Measurements from ENCODE around the gene NREP. TPM values are rescaled to one million over a fixed set of nuclear protein-coding genes. Genes with fewer than 3 reads are reported as not detected.

The NREP gene
- polyA plus RNA-seq, 3 donors, result 16.6 to 23.6 (median 17.1) TPM

- DNase-seq, result no peak
- no peak overlapping the region for H2AFZ ChIP-seq (ENCODE audit: insufficient read depth, low read depth, low read length, poor library complexity, severe bottlenecking)
- Mint-ChIP-seq H3K36me3 (peaks cover 32 to 42% of the 10 kb centered on the region in 2 donors), H3K4me1 (no peaks in the 10 kb centered on the region), H3K27ac (no peak overlapping the region), H3K27me3 (ENCODE audit: low read depth in 3 of 3) (peaks cover 0 to 1% (median 0%) of the 10 kb centered on the region in 3 donors), H3K9me3 (peaks cover 0 to 1% (median 0%) of the 10 kb centered on the region in 7 donors), H3K4me3 (no peak overlapping the region)
- peaks cover under 1 to 17% of the 10 kb centered on the region in 2 donors for H3K36me3 ChIP-seq (replicated peaks in 1 of 2; ENCODE audit: control insufficient read depth in 1 of 2, insufficient read depth in 2 of 2, low read length in 2 of 2)
- intact Hi-C loops (cut with micrococcal nuclease), result no loop called here
- H4K20me1 ChIP-seq (ENCODE audit: insufficient read depth, low read length), result no peaks in the 10 kb centered on the region
- 100% methylated on average over 1 of the region's 3 CpGs for WGBS (ENCODE audit: insufficient coverage)
- no peak overlapping the region for H3K4me2 ChIP-seq (replicated peaks; ENCODE audit: extremely low read depth, low read length, poor library complexity, severe bottlenecking)
- H3K9ac ChIP-seq (ENCODE audit: insufficient read depth, low read length, poor library complexity, severe bottlenecking), result no peak overlapping the region
- H3K4me1 ChIP-seq (ENCODE audit: control insufficient read depth in 1 of 2, insufficient read depth in 2 of 2, low read length in 2 of 2), result no peaks in the 10 kb centered on the region
- no peaks in the 10 kb centered on the region for H3K79me2 ChIP-seq (ENCODE audit: insufficient read depth, low read length)
- H3K9me3 ChIP-seq (replicated peaks in 1 of 2; ENCODE audit: control insufficient read depth in 1 of 2, insufficient read depth in 1 of 2, low read length in 2 of 2), result no peaks in the 10 kb centered on the region
- TF ChIP-seq, protein P1, sequence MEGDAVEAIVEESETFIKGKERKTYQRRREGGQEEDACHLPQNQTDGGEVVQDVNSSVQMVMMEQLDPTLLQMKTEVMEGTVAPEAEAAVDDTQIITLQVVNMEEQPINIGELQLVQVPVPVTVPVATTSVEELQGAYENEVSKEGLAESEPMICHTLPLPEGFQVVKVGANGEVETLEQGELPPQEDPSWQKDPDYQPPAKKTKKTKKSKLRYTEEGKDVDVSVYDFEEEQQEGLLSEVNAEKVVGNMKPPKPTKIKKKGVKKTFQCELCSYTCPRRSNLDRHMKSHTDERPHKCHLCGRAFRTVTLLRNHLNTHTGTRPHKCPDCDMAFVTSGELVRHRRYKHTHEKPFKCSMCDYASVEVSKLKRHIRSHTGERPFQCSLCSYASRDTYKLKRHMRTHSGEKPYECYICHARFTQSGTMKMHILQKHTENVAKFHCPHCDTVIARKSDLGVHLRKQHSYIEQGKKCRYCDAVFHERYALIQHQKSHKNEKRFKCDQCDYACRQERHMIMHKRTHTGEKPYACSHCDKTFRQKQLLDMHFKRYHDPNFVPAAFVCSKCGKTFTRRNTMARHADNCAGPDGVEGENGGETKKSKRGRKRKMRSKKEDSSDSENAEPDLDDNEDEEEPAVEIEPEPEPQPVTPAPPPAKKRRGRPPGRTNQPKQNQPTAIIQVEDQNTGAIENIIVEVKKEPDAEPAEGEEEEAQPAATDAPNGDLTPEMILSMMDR (IDR thresholded peaks at IDR 0.05), result no peak
- no peak overlapping the region for H3K27ac ChIP-seq (ENCODE audit: low read depth in 1 of 2, low read length in 2 of 2)
- H3K4me3 ChIP-seq (replicated peaks in 1 of 3; ENCODE audit: low read depth in 2 of 3, low read length in 3 of 3), result no peak overlapping the region
- H3K27me3 ChIP-seq (ENCODE audit: control insufficient read depth in 2 of 2, insufficient read depth in 2 of 2, low read length in 2 of 2), result no peaks in the 10 kb centered on the region
Observed at GRCh38 chr5:111728941-111729340, 28.1 kb downstream of the NREP start.

GRCh38 chr5:111726986-111727385, 30.0 kb downstream of the NREP start:
- H3K9me3 ChIP-seq (replicated peaks in 1 of 2; ENCODE audit: control insufficient read depth in 1 of 2, insufficient read depth in 1 of 2, low read length in 2 of 2), result no peaks in the 10 kb centered on the region
- Mint-ChIP-seq H3K4me1 (no peaks in the 10 kb centered on the region), H3K27me3 (ENCODE audit: low read depth in 3 of 3) (peaks cover 0 to 1% (median 0%) of the 10 kb centered on the region in 3 donors), H3K27ac (no peak overlapping the region), H3K36me3 (peaks cover 23 to 31% of the 10 kb centered on the region in 2 donors), H3K4me3 (no peak overlapping the region), H3K9me3 (peaks cover 0 to 1% (median 0%) of the 10 kb centered on the region in 7 donors)
- H3K4me1 ChIP-seq (ENCODE audit: control insufficient read depth in 1 of 2, insufficient read depth in 2 of 2, low read length in 2 of 2), result no peaks in the 10 kb centered on the region
- no peak overlapping the region for H3K9ac ChIP-seq (ENCODE audit: insufficient read depth, low read length, poor library complexity, severe bottlenecking)
- intact Hi-C loops (cut with micrococcal nuclease), result no loop called here
- H2AFZ ChIP-seq (ENCODE audit: insufficient read depth, low read depth, low read length, poor library complexity, severe bottlenecking), result no peak overlapping the region
- H3K36me3 ChIP-seq (replicated peaks in 1 of 2; ENCODE audit: control insufficient read depth in 1 of 2, insufficient read depth in 2 of 2, low read length in 2 of 2), result peaks cover 0 to 6% of the 10 kb centered on the region in 2 donors
- H3K4me3 ChIP-seq (replicated peaks in 1 of 3; ENCODE audit: low read depth in 2 of 3, low read length in 3 of 3), result no peak overlapping the region
- no peak overlapping the region for H3K27ac ChIP-seq (ENCODE audit: low read depth in 1 of 2, low read length in 2 of 2)
- H3K27me3 ChIP-seq (ENCODE audit: control insufficient read depth in 2 of 2, insufficient read depth in 2 of 2, low read length in 2 of 2), result no peaks in the 10 kb centered on the region
- TF ChIP-seq, protein P1 (IDR thresholded peaks at IDR 0.05), result no peak
- 92% methylated on average over 2 of the region's 2 CpGs for WGBS (ENCODE audit: insufficient coverage)
- H3K4me2 ChIP-seq (replicated peaks; ENCODE audit: extremely low read depth, low read length, poor library complexity, severe bottlenecking), result no peak overlapping the region
- no peak for DNase-seq
- no peaks in the 10 kb centered on the region for H3K79me2 ChIP-seq (ENCODE audit: insufficient read depth, low read length)
- no peaks in the 10 kb centered on the region for H4K20me1 ChIP-seq (ENCODE audit: insufficient read depth, low read length)

Data from CD14-positive monocyte (primary cell).